ENCODE results near the gene CERKL. TPM values are rescaled to one million over a fixed set of nuclear protein-coding genes. Genes with fewer than 3 reads are reported as not detected.
"Not testable (repeated sequence)": the region's sequence is repeated elsewhere in the genome, so short reads cannot be mapped to it uniquely, and the experiment has no call there.

The CERKL gene
- total RNA-seq (ENCODE audit: insufficient read depth, low replicate concordance): 5.8 TPM

- DNase-seq (ENCODE audit: low spot score): peak; percentile 16
Measured at GRCh38 chr2:181656450-181657291, at the start of gene CERKL. Gene CERKL (minus strand): TSS chr2:181657105. CDS start chr2:181657006, 99 bp downstream.

GRCh38 chr2:181702519-181702918, 45.6 kb upstream of the CERKL start:
- DNase-seq (ENCODE audit: low spot score): not testable (repeated sequence)

GRCh38 chr2:181698223-181698622, 41.3 kb upstream of the CERKL start:
- no peak for DNase-seq (ENCODE audit: low spot score)

- no peak for DNase-seq (ENCODE audit: low spot score)
Measured at GRCh38 chr2:181697571-181697970, 40.7 kb upstream of the CERKL start.

- DNase-seq (ENCODE audit: low spot score): no peak
Measured at GRCh38 chr2:181697126-181697525, 40.2 kb upstream of the CERKL start.

- no peak for DNase-seq (ENCODE audit: low spot score)
Measured at GRCh38 chr2:181694271-181694670, 37.4 kb upstream of the CERKL start.

- no peak for DNase-seq (ENCODE audit: low spot score)
Measured at GRCh38 chr2:181690860-181691259, 34.0 kb upstream of the CERKL start.

- no peak for DNase-seq (ENCODE audit: low spot score)
Measured at GRCh38 chr2:181686576-181687185, 29.8 kb upstream of the CERKL start.

- DNase-seq (ENCODE audit: low spot score): peak; percentile 27
Measured at GRCh38 chr2:181685150-181685688, 28.3 kb upstream of the CERKL start.

GRCh38 chr2:181684454-181685149, 27.7 kb upstream of the CERKL start:
- DNase-seq (ENCODE audit: low spot score): no peak

- DNase-seq (ENCODE audit: low spot score): no peak
Measured at GRCh38 chr2:181683518-181684453, 26.9 kb upstream of the CERKL start.

- no peak for DNase-seq (ENCODE audit: low spot score)
Measured at GRCh38 chr2:181682795-181683517, 26.1 kb upstream of the CERKL start.

GRCh38 chr2:181682026-181682789, 25.3 kb upstream of the CERKL start:
- DNase-seq (ENCODE audit: low spot score): no peak

- DNase-seq (ENCODE audit: low spot score): no peak
Measured at GRCh38 chr2:181680937-181681811, 24.3 kb upstream of the CERKL start.

- no peak for DNase-seq (ENCODE audit: low spot score)
Measured at GRCh38 chr2:181680055-181680936, 23.4 kb upstream of the CERKL start, which contains the start of gene NEUROD1. Gene NEUROD1 (minus strand): TSS chr2:181680517. CDS start chr2:181678860, 1,657 bp downstream.

GRCh38 chr2:181679544-181679979, 22.7 kb upstream of the CERKL start:
- no peak for DNase-seq (ENCODE audit: low spot score)

GRCh38 chr2:181678861-181679543, 22.1 kb upstream of the CERKL start:
- DNase-seq (ENCODE audit: low spot score): no peak
